HEK293 (cell line): Measurements from ENCODE around the gene LYZ.
"Not testable (repeated sequence)": the region's sequence is repeated elsewhere in the genome, so short reads cannot be mapped to it uniquely, and the experiment has no call there.

ENCODE experiments used
- CTCF ChIA-PET: fragments of 350-600 bp; formaldehyde crosslinking; extraction: SDS; loops from one replicate; lab custom pipeline; 2021; ENCODE audit warnings: antibody characterized with exemption; lab: Yijun Ruan, JAX
- POLR2A ChIA-PET: fragments of 300-600 bp; formaldehyde crosslinking; extraction: SDS; loops from one replicate; lab custom pipeline; 2020; ENCODE audit warnings: antibody characterized with exemption, inconsistent platforms; lab: Yijun Ruan, JAX
- H3K27ac ChIP-seq: fragments of 200-500 bp; sonication (Bioruptor generic); 2 replicates; pipeline ENCODE4 v1.5.1; 2014; ENCODE audit warnings: low read depth, low read length, control low read depth, inconsistent platforms; ENCODE audit errors: extremely low read depth
- H3K36me3 ChIP-seq, 2 experiments: fragments of 200-500 bp in 1 of 2; sonication (Bioruptor generic) in 1 of 2; 1 replicate in 1 of 2; 2 replicates in 1 of 2; pipeline ENCODE4 v1.5.1; 2014 to 2017; ENCODE audit warnings: inconsistent platforms in 2 of 2, low read length in 2 of 2; ENCODE audit not compliant: control insufficient read depth in 2 of 2, insufficient read depth in 1 of 2
- H3K4me1 ChIP-seq: fragments of 200-500 bp; sonication (Bioruptor generic); 2 replicates; pipeline ENCODE4 v1.5.1; 2014; ENCODE audit warnings: mild to moderate bottlenecking, low read length, inconsistent platforms; ENCODE audit not compliant: control insufficient read depth, insufficient read depth
- H3K4me3 ChIP-seq: 2 replicates; pipeline ENCODE4 v1.5.1; 2011; ENCODE audit warnings: low read depth, mild to moderate bottlenecking, control low read depth, low read length, moderate library complexity
- H3K9me3 ChIP-seq: fragments of 200-500 bp; sonication (Bioruptor generic); 2 replicates; pipeline ENCODE4 v1.5.1; 2014; ENCODE audit warnings: low read depth, low read length, inconsistent platforms; ENCODE audit not compliant: control insufficient read depth, insufficient read depth
- EGR2 ChIP-seq: fragments of 450-650 bp; formaldehyde crosslinking; IDR thresholded peaks from 2 replicates; pipeline ENCODE4 v1.5.1; 2016; ENCODE audit warnings: low read depth, missing biosample characterization, missing genetic modification characterization
- OVOL3 ChIP-seq: fragments of 450-650 bp; formaldehyde crosslinking; IDR thresholded peaks from 2 replicates; pipeline ENCODE4 v1.5.1; 2016; ENCODE audit warnings: missing biosample characterization, missing genetic modification characterization
- PBX3 ChIP-seq: sonication (generic); formaldehyde crosslinking; IDR thresholded peaks from 2 replicates; pipeline ENCODE4 v1.8.1; 2022; ENCODE audit warnings: mild to moderate bottlenecking, moderate library complexity, missing genetic modification reagents
- ZBTB44 ChIP-seq: fragments of 450-650 bp; IDR thresholded peaks from 2 replicates; pipeline ENCODE4 v1.5.1; 2018; ENCODE audit warnings: missing biosample characterization, mild to moderate bottlenecking, missing genetic modification characterization
- ZBTB7A ChIP-seq: fragments of 450-650 bp; formaldehyde crosslinking; IDR thresholded peaks from 2 replicates; pipeline ENCODE4 v1.5.1; 2016; ENCODE audit warnings: low read depth, missing biosample characterization, missing genetic modification characterization
- ZFP3 ChIP-seq: fragments of 450-650 bp; formaldehyde crosslinking; IDR thresholded peaks from 2 replicates; pipeline ENCODE4 v1.5.1; 2016; ENCODE audit warnings: low read depth, missing biosample characterization, missing genetic modification characterization
- ZFP37 ChIP-seq: fragments of 450-650 bp; formaldehyde crosslinking; IDR thresholded peaks from 2 replicates; pipeline ENCODE4 v1.5.1; 2016; ENCODE audit warnings: missing biosample characterization, missing genetic modification characterization
- ZNF146 ChIP-seq: fragments of 450-650 bp; formaldehyde crosslinking; IDR thresholded peaks from 2 replicates; pipeline ENCODE4 v1.5.1; 2016; ENCODE audit warnings: missing biosample characterization, missing genetic modification characterization
- ZNF148 ChIP-seq: fragments of 450-650 bp; formaldehyde crosslinking; IDR thresholded peaks from 2 replicates; pipeline ENCODE4 v1.5.0; 2017; ENCODE audit warnings: missing biosample characterization, missing genetic modification characterization, borderline replicate concordance
- TF ChIP-seq, protein P1 (sequence below): fragments of 450-650 bp; formaldehyde crosslinking; IDR thresholded peaks from 2 replicates; pipeline ENCODE4 v1.5.1; 2017; ENCODE audit warnings: missing biosample characterization, missing genetic modification characterization
- TF ChIP-seq, protein P2 (sequence below): fragments of 450-650 bp; formaldehyde crosslinking; IDR thresholded peaks from 2 replicates; pipeline ENCODE4 v1.5.1; 2017; ENCODE audit warnings: missing biosample characterization, missing genetic modification characterization

Gene LYZ

GRCh38 chr12:69313209-69313608 is 35.0 kb upstream of the LYZ start:
- Histone ChIP-seq H3K36me3 (no peaks in the 10 kb centered on the region), H3K4me3 (no peak overlapping the region), H3K27ac (no peak overlapping the region)
- ChIA-PET POLR2A (no interaction called here), CTCF (no interaction called here)
- TF ChIP-seq, protein P1, sequence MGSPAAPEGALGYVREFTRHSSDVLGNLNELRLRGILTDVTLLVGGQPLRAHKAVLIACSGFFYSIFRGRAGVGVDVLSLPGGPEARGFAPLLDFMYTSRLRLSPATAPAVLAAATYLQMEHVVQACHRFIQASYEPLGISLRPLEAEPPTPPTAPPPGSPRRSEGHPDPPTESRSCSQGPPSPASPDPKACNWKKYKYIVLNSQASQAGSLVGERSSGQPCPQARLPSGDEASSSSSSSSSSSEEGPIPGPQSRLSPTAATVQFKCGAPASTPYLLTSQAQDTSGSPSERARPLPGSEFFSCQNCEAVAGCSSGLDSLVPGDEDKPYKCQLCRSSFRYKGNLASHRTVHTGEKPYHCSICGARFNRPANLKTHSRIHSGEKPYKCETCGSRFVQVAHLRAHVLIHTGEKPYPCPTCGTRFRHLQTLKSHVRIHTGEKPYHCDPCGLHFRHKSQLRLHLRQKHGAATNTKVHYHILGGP (tag by site-specific recombination), result no peak
- no peak for TF ChIP-seq ZFP3
- TF ChIP-seq ZNF148 (tag by site-specific recombination), result no peak
- TF ChIP-seq ZNF146, result peak; percentile 64
- TF ChIP-seq, all 188 proteins: peak for 1
- H3K4me1 ChIP-seq, result no peaks in the 10 kb centered on the region
- no peaks in the 10 kb centered on the region for H3K9me3 ChIP-seq

- H3K9me3 ChIP-seq, H3K27ac ChIP-seq, POLR2A ChIA-PET, H3K4me3 ChIP-seq, H3K36me3 ChIP-seq, H3K4me1 ChIP-seq, CTCF ChIA-PET: not testable (repeated sequence)
Measured at GRCh38 chr12:69316784-69317183, 31.4 kb upstream of the LYZ start.

DNA sequence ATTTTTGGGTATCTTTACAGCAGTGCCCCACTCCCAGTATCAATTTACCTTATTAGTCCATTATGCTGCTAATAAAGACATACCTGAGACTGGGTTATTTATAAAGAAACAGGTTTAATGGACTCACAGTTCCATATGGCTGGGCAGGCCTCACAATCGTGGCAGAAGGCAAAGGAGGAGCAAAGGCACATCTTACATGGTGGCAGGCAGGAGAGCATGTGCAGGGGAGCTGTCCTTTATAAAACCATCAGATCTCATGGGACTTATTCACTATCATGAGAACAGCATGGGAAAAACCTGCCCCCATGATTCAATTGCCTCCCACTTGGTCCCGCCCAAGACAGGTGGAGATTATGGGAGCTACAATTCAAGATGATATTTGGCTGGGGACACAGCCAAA is 30.9 kb upstream of the LYZ start:
- H3K4me3 ChIP-seq, H3K36me3 ChIP-seq, CTCF ChIA-PET, POLR2A ChIA-PET, H3K27ac ChIP-seq, H3K4me1 ChIP-seq, H3K9me3 ChIP-seq: not testable (repeated sequence)

- POLR2A ChIA-PET, result no interaction called here
- Histone ChIP-seq H3K9me3 (no peaks in the 10 kb centered on the region; the same call in 1 of the 2 replicates), H3K27ac (no peak overlapping the region)
- TF ChIP-seq, protein P2, sequence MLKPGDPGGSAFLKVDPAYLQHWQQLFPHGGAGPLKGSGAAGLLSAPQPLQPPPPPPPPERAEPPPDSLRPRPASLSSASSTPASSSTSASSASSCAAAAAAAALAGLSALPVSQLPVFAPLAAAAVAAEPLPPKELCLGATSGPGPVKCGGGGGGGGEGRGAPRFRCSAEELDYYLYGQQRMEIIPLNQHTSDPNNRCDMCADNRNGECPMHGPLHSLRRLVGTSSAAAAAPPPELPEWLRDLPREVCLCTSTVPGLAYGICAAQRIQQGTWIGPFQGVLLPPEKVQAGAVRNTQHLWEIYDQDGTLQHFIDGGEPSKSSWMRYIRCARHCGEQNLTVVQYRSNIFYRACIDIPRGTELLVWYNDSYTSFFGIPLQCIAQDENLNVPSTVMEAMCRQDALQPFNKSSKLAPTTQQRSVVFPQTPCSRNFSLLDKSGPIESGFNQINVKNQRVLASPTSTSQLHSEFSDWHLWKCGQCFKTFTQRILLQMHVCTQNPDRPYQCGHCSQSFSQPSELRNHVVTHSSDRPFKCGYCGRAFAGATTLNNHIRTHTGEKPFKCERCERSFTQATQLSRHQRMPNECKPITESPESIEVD, result no peak
- TF ChIP-seq ZBTB7A (tag by site-specific recombination) (no peak), EGR2 (tag by site-specific recombination) (no peak), OVOL3 (tag by site-specific recombination) (no peak), ZFP37 (tag by site-specific recombination) (no peak), ZBTB44 (no peak), PBX3 (CRISPR knock-in tag) (no peak)
- TF ChIP-seq, all 188 proteins: peak for 0
- no peaks in the 10 kb centered on the region for H3K4me1 ChIP-seq
- no peaks in the 10 kb centered on the region for H3K36me3 ChIP-seq
- H3K4me3 ChIP-seq, result no peak overlapping the region
- CTCF ChIA-PET, result no interaction called here
Measured at GRCh38 chr12:69318225-69318624, 30.0 kb upstream of the LYZ start.
